NOMO-1 treated with dmso at 0.1 percent for 144 hours (cell line): Measurements from ENCODE around the gene FBXW11.
A peak's percentile ranks its signal among the peaks of the same experiment; 100 is the strongest.
"Not testable (repeated sequence)": the region's sequence is repeated elsewhere in the genome, so short reads cannot be mapped to it uniquely, and the experiment has no call there.

ENCODE experiments used
- DNase-seq: peaks from one replicate; lab custom pipeline; 2025; ENCODE audit not compliant: unreplicated experiment; lab: John Stamatoyannopoulos, UW

The FBXW11 gene

DNA sequence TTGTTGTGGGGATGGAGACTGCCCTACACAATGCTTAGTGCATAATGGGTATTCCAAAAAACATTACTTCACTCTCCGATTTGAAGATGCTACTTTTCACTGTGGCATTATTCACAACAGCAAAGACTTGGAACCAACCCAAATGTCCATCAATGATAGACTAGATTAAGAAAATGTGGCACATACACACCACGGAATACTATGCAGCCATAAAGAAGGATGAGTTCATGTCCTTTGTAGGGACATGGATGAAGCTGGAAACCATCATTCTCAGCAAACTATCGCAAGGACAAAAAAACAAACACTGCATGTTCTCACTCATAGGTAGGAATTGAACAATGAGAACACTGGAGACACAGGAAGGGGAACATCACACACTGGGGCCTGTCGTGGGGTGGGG is 90.7 kb downstream of the FBXW11 start:
- DNase-seq: not testable (repeated sequence)

DNA sequence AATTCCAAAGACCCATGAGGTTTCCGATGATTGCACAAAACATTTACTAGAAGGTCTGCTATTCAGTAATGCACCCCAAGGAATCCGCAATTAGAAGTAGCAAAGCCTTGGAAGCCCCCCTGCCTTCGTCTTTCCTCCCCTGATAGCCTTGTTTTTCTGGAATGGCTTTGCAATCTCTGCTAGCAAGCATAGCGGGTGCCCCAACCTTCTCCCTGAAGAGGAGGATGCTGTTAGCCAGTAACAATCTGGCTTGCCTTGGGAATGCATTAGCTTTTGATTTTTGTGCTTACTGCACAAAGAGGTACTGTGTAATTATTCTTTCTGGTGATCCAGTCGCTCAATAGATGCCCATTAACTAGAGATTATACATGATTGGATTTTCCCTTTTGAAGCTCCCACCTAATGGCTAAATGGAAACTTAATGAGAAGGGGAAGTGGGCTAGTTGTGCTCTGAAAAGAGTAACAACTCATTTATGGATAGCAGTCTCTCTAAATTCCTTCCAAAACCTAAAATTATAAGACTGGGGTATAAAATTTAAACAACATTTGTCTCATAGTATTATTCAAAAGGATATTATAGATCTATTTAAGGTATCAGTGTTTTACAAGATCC is 91.6 kb downstream of the FBXW11 start:
- DNase-seq: no peak

DNA sequence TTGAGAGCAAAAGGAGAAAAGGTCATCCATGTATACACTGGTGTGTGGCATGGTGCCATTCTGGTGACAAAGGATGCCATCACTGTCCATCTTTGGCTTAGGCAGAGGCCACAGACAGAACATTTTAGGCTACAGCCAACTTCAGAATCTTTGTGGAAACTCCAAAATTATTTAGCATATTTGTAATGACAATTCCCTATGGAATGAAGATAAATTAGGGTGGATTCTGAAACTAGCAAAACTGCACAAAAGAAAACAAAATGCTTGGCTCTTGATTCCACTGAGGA is 92.5 kb downstream of the FBXW11 start:
- DNase-seq: no peak

DNA sequence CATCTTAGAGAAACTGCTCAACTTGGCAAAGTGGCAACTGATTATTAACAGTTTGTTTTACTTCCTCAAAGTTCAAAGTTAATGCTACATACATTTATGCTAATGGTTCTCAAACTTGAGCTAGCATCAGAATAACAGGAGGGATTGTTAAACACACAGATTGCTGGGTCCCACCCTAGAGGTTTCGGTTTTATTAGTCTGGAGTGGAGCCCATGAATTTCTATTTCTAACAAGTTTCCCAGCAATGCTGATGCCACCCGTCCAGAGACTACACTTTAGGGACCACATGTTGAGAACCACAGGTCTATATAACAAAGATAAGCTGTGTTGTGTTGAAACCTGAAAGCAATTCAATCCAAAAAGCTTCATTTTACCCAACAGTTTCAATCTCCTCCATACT is 95.3 kb downstream of the FBXW11 start:
- DNase-seq: no peak

DNA sequence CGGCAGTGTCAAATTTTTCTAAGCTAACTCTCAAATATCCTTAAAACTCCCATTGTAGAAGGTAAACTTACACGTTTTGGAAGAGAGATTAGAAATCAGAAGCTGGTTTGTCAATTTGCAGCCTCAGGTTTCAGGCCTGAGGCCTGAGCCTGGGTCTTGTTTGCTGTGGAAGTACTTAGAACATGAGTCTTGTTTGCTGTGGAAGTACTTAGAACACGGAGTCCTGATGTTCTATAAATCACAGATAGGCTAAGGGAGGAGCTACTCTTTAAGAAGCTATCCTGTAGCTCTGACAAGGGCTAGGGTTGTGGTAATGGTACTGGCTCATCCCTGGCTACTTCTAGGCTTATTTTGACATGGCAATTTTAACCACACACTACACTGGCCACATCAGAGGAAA is 97.8 kb downstream of the FBXW11 start:
- no peak for DNase-seq

GRCh38 chr5:171907725-171908343 is 98.6 kb downstream of the FBXW11 start:
- no peak for DNase-seq

- DNase-seq: no peak
These were observed 99.5 kb downstream of the FBXW11 start for GRCh38 chr5:171906703-171907590.

- no peak for DNase-seq
These were observed 100.3 kb downstream of the FBXW11 start for GRCh38 chr5:171906066-171906570.

GRCh38 chr5:171904886-171905285 is 101.6 kb downstream of the FBXW11 start:
- DNase-seq: no peak

- no peak for DNase-seq
These were observed 104.7 kb downstream of the FBXW11 start for GRCh38 chr5:171901764-171902163.

DNA sequence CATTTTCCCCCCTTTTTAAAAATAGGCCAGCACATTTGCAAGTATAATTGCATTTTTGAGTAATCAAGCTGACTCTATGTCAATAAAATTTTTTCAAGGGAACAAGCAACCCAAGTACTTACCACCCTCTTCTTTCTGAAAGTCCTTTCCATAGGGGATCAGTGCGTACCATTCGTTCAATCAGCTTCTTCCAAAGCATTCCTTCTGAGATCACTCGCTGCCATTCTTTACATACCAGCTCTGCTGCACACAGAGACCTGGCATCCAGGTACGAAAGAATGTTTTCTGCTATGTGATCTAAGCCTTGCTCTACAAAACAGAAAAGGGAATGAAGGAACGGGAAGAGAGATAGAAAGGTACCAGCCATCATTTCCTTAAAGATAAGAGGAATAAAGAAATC is 106.6 kb downstream of the FBXW11 start:
- DNase-seq: no peak

- no peak for DNase-seq
These were observed 107.6 kb downstream of the FBXW11 start for GRCh38 chr5:171898879-171899278.

GRCh38 chr5:171898386-171898785 is 108.1 kb downstream of the FBXW11 start:
- no peak for DNase-seq

DNA sequence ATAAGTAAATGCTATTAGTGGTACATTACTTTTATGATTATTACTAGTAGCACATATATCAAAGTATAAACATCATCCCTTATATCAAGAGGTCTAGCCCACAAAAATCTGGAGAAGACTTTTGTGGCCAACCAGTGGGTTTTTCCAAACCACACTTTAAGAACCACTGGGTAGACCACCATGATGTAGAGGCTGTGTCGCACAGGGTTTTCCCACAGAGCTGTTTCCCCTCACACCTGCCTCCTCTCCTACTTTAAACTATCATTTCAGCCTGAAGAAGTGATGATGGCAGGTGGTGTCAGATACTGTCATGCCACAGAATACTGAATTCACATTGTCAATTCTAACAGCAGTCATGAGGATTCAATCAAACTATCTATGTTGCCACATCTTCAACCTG is 109.2 kb downstream of the FBXW11 start:
- DNase-seq: no peak

- DNase-seq: no peak
These were observed 111.4 kb downstream of the FBXW11 start for GRCh38 chr5:171895081-171895480.

DNA sequence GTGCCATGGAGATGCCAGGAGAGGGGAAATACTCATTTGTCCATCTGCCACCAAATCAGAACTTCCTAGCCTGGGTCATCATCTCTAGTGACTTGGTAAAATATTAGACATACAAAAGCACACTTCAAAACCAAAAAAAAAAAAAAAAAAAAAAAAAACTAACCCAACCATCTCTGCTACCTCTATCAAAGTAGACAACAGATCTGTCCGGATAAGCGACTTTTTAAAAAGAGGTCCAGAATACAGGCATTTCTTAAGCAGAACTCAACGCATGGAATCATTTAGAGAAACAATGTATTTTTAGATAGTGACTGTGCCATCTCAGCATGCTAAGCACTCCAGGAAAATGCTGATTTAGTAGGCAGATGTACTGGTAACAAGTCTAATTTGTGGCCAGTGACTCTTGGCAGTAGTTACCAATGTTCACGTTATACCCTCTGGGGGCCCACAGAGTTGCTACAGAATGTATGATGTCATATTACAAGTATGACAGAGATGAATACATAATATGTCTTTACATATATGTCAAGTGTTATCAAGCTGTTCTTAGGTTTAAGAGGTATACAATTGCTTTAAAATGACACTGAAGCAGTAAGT is 113.0 kb downstream of the FBXW11 start:
- DNase-seq: no peak

- DNase-seq: no peak
These were observed 114.8 kb downstream of the FBXW11 start for GRCh38 chr5:171891595-171891994.

DNA sequence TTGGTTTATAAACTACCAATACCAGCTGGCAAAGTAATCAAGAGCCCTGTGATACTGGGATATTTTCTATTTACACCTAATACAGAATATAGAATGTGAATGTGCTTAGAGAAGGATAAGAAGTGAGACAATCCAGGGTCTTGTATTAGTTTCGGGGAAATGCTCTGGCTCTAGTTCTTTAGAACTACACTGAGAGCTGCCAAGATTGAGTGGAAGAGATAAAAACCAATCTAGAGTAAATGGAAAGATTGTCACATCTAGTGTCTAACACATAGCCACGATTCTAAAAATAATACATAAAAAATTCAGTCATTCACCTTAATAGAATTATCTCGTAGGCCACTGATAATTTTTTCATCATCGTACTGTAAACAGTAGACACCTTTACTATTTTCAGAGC is 115.3 kb downstream of the FBXW11 start:
- no peak for DNase-seq

DNA sequence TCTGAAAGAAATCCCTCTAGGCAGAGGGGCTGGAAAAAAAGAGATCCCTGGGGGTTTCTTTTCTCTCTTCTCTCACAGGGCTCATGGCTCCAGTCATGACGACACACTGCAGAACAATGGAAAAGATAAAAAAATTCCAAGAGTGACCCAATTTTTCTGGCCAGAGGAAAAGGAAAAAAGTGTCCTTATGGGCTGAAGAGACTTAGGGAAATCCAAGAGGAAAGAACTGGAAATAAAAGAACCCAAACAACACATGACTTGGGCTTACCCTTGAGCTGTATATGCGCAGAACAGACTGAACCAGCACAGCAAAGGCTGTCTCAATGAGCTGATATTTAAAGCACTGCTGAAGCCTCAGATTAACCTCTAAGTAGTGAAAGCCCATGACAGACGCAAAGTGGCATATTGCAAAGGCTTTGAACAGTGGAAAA is 118.4 kb downstream of the FBXW11 start:
- no peak for DNase-seq

DNA sequence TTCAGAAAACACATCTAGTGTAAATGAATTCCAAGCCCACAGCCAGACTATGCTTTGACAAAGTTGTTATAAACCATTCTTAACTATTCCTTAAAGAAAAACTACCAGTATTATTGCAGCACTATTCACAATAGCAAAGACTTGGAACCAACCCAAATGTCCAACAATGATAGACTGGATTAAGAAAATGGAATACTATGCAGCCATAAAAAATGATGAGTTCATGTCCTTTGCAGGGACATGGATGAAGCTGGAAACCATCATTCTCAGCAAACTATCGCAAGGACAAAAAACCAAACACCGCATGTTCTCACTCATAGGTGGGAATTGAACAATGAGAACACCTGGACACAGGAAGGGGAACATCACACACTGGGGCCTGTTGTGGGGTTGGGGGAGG is 120.4 kb downstream of the FBXW11 start:
- DNase-seq: not testable (repeated sequence)

- no peak for DNase-seq
These were observed 124.3 kb downstream of the FBXW11 start for GRCh38 chr5:171882118-171882517.

DNA sequence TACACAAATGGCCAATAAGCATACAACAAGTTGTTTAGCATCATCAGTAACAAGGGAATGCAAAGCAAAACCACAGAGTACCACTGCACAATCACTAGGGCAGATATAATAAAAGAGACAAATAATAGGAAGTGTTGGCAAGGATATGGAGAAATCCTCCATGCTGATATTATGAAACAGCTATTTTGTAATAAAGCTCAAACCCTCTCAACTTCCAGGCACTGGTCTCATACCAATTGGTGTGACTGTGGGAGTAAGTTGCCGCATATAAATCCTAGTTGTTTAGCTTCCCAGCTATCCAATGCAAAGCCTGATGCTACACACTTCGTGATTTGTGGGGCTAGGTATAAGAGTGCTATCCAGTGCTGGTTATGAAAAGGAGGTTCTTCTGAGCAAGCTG is 132.2 kb downstream of the FBXW11 start:
- peak; percentile 77 for DNase-seq
